HK-2 (cell line): Measurements from ENCODE around the gene MAML1.

Experiments used
- DNase-seq: peaks from one replicate; pipeline ENCODE4 v3.0.0-alpha.2; 2018; ENCODE audit not compliant: unreplicated experiment

Gene MAML1

GRCh38 chr5:179805529-179806249 lies 73.1 kb downstream of the MAML1 start:
- peak; percentile 43 for DNase-seq

GRCh38 chr5:179806250-179807048 lies 73.8 kb downstream of the MAML1 start, which contains the start of gene MGAT4B:
MGAT4B (minus strand) TSS chr5:179806866; CDS start chr5:179806583, 283 bp downstream.
- DNase-seq: peak; percentile 44

DNA sequence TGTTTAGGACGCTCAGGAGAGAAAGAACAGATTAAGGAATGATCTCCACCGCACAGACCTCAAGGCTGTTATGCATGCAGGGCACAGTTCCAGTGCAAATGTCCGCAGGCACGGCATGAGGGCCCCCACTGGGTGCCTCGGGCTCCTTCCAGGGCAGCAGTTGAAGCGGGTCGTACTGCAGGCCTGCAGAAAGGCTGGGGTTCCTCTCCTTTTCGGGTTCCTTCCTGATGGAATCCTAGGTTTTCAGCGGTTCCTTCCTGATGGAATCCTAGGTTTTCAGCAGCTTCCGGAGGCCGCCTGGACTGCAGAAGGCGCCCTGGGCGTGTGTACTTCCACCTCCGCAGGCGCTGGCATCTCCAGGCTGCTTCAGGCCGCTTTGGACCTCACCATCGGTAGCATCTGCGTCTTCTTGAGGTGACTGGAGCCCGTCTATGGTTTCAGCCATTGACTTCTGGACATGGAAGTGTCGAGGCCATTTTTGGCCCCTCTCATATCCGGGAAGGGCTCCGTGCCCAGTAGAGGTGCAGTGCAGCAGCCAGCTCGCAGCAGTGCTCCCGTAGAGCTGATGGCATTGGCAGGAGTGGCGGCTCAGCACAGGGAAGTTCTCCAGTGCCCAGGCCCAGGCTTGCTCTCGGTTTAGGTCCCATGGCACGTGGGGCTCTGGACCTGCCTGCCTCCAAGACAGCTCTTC lies 79.7 kb downstream of the MAML1 start:
- no peak for DNase-seq

GRCh38 chr5:179812997-179813607 lies 80.5 kb downstream of the MAML1 start:
- DNase-seq: no peak

GRCh38 chr5:179814090-179814489 lies 81.5 kb downstream of the MAML1 start:
- DNase-seq: no peak

GRCh38 chr5:179815491-179816249 lies 83.0 kb downstream of the MAML1 start:
- no peak for DNase-seq

GRCh38 chr5:179816401-179816795 lies 83.8 kb downstream of the MAML1 start:
- no peak for DNase-seq

DNA sequence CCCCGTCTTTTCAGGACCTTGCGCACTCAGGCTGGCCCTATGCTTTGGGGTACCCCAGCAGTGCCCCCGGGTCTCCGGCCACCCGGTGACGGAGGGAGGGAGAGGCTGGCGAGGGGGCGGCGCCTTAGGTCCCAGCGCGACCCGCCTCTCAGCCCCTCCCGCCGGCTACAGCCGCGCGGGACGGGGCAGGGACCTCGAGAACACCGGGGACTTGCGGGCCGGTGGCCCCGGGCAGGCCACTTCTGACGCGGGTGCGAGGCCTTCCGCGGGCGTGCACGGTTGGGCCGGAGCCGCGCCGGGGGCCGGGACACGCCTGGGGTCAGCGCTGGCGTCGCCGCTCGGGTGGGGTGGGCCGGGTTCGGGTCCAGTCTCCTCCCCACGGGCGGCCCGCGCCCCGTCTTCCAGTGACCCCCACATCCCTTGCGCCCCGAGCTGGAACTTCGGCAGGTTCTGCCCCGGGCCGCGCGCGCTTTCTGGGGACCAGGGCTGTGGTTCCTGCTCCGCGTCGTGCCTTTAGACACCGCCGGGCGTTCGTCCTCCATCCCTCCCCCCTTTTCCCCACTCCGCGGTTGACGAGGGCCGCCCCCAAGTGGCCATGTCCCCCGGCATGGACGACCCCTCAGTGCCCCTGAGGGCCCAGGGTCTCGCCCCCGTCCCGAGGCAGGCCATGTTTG lies 84.3 kb downstream of the MAML1 start:
- DNase-seq: no peak

DNA sequence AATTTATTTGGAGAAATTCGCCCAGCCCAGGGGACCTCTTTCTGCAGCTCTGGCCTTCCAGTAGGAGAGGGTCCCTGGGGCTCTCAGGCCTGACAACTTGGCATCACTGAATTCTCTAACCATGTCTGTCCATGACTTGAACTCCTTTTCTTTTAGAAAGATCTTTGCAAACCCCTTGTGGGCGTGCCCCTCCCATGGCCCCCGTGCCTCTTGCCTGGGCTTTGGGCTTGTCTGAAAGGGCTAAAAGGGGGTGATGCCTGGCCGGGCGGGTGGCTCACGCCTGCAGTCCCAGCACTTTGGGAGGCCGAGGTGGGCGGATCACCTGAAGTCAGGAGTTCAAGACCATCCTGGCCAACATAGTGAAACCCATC lies 84.8 kb downstream of the MAML1 start:
- DNase-seq: no peak

DNA sequence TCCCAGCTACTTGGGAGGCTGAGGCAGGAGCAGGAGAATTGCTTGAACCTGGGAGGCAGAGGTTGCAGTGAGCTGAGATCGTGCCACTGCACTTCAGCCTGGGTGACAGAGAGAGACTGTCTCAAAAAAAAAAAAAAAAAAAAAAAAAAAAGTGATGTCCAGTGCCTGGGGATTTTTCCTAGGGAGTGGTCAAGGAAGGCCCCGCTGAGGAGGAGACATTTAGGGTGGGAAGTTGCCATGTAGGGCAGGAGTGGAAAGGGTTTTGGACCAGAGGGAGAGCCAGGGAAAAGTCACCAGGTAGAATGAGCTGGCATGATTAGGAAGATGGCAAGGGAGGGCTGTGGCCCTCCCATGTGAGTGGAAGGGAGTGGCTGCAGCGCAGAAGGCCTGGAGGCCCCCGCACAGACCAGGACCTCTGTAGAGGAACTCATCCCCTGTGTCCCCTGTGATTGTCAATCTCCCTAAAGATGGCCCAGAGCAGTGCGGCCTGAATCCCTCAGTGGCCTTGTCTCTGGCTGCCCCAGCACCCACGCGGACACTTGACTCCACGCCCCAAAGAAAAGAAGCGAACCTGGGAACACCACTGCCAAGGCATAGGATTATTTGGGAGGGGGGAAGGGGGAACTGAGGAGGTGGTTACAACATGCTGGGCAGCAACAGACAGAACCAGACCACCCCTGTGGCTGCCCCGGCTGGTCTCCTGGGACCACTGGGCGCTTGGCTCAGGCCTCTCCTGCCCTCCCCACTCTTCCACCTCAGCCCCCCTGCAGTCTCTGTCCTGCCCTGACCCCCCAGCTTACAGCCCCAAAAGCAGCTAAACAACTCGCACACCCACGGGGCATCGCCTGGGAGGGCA lies 85.5 kb downstream of the MAML1 start:
- DNase-seq: no peak

GRCh38 chr5:179818746-179819295 lies 86.2 kb downstream of the MAML1 start:
- peak; percentile 91 for DNase-seq

GRCh38 chr5:179819296-179820126 lies 86.9 kb downstream of the MAML1 start:
- DNase-seq: peak; percentile 83

- DNase-seq: no peak
These were observed 87.5 kb downstream of the MAML1 start for GRCh38 chr5:179820127-179820482.

- DNase-seq: peak; percentile 72
These were observed 88.1 kb downstream of the MAML1 start, which contains the start of gene SQSTM1 for GRCh38 chr5:179820483-179821297. SQSTM1 (plus strand) TSS chr5:179820905; CDS start chr5:179820937, 32 bp downstream.

- DNase-seq: peak; percentile 84
These were observed 88.9 kb downstream of the MAML1 start for GRCh38 chr5:179821298-179822058.

DNA sequence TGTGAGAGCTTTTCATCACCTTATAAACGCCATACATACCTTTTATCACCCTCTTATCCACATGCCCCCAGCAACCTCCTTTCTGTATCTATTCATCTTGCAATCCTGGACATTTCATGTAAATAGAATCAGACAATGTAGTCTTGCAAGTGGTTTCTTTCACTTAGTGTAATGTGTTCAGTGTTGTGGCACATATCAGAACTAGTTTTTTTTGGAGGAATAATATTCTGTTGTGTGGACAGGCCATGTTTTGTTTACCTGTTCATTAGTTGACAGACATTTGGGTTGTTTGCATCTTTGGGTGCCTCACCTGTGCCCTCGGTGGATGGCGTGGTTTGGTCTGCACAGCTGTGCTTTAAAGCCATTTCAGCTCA lies 89.4 kb downstream of the MAML1 start:
- DNase-seq: no peak

- no peak for DNase-seq
These were observed 89.9 kb downstream of the MAML1 start for GRCh38 chr5:179822444-179822990.
